Adrenal gland (tissue), 5 donors: ENCODE measurements around the gene ABHD17A.

Source experiments
- CTCF ChIP-seq, 6 experiments: fragments of 450-650 bp in 4 of 6; fragments of 200-600 bp in 2 of 6; sonication (generic) in 1 of 6; IDR thresholded peaks; 1 replicate in 5 of 6; 2 replicates in 1 of 6; pipeline versions ENCODE4 v1.5.1 to v1.8.0; 2016 to 2021; ENCODE audit warnings: antibody characterized with exemption in 6 of 6, mild to moderate bottlenecking in 2 of 6, moderate library complexity in 1 of 6
- POLR2A ChIP-seq, 2 donors: fragments of 450-650 bp; IDR thresholded peaks; one replicate each; pipeline ENCODE4 v1.6.1; 2017; ENCODE audit warnings: antibody characterized with exemption in 2 of 2, mild to moderate bottlenecking in 2 of 2, moderate library complexity in 1 of 2
- donor health status: DM: no; HTN: no; CAD: no.

DNA sequence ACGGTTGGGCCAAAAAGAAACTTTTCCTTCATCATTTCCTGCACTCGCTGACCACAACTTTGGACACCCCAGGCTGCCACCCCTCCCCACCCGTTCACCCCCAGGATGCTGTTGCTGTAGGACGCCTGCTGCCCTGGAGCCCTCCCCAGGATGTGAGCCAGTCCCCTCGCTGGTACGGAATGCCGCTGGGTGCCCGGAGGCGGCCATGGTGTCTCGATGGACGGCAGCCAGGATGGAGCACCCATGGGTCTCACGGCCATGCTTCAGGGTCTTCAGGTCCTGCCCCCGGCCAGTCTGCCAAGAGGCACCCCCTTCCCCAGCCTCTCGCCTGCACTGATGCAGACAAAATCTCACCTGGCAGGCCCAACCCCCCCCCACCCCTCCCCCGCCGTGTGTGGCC, 40.2 kb upstream of the ABHD17A start:
- TF ChIP-seq CTCF (IDR thresholded peaks at IDR 0.05): no peak
- no peak for TF ChIP-seq POLR2A (IDR thresholded peaks at IDR 0.05)
